Hepatocyte (in vitro differentiated cells): ENCODE measurements around the gene TPX2. TPM values are rescaled to one million over a fixed set of nuclear protein-coding genes. Genes with fewer than 3 reads are reported as not detected.
A peak's percentile ranks its signal among the peaks of the same experiment; 100 is the strongest.

ENCODE experiments used
- DNase-seq: peaks from one replicate; pipeline ENCODE4 v3.0.0-alpha.2; 2016; ENCODE audit warnings: low spot score
- H2AFZ ChIP-seq: fragments of 200-600 bp; sonication (generic); 2 replicates; pipeline ENCODE4 v1.6.0; 2016; ENCODE audit warnings: antibody characterized with exemption, mild to moderate bottlenecking
- H3K27ac ChIP-seq: fragments of 200-600 bp; sonication (generic); 2 replicates; pipeline ENCODE4 v1.5.1; 2016; ENCODE audit warnings: mild to moderate bottlenecking
- H3K27me3 ChIP-seq: fragments of 200-600 bp; sonication (generic); 2 replicates; pipeline ENCODE4 v1.6.1; 2016
- H3K36me3 ChIP-seq: fragments of 200-600 bp; sonication (generic); replicated peaks from 2 replicates; pipeline ENCODE4 v1.5.1; 2016; ENCODE audit warnings: low read depth; ENCODE audit not compliant: insufficient read depth
- H3K4me1 ChIP-seq: fragments of 200-600 bp; sonication (generic); 2 replicates; pipeline ENCODE4 v1.5.1; 2016; ENCODE audit warnings: mild to moderate bottlenecking, moderate library complexity; ENCODE audit not compliant: insufficient read depth
- H3K4me2 ChIP-seq: fragments of 200-600 bp; sonication (generic); 2 replicates; pipeline ENCODE4 v1.6.0; 2016
- H3K4me3 ChIP-seq: fragments of 200-600 bp; sonication (generic); 2 replicates; pipeline ENCODE4 v1.5.1; 2016; ENCODE audit warnings: mild to moderate bottlenecking
- H3K79me2 ChIP-seq: fragments of 200-600 bp; sonication (generic); 2 replicates; pipeline ENCODE4 v1.6.0; 2017; ENCODE audit warnings: mild to moderate bottlenecking
- H3K9me2 ChIP-seq: fragments of 200-600 bp; sonication (generic); replicated peaks from 2 replicates; pipeline ENCODE4 v1.6.0; 2017; ENCODE audit warnings: mild to moderate bottlenecking; ENCODE audit not compliant: insufficient read depth
- H3K9me3 ChIP-seq: fragments of 200-600 bp; sonication (generic); 2 replicates; pipeline ENCODE4 v1.5.1; 2016; ENCODE audit warnings: low read depth, mild to moderate bottlenecking
- H4K20me1 ChIP-seq: fragments of 200-600 bp; sonication (generic); 2 replicates; pipeline ENCODE4 v1.6.0; 2016; ENCODE audit warnings: mild to moderate bottlenecking; ENCODE audit not compliant: insufficient read depth, poor library complexity, severe bottlenecking
- CTCF ChIP-seq: fragments of 200-600 bp; sonication (generic); IDR thresholded peaks from 2 replicates; pipeline ENCODE4 v1.5.1; 2016; ENCODE audit warnings: antibody characterized with exemption, mild to moderate bottlenecking; ENCODE audit not compliant: poor library complexity
- EZH2 ChIP-seq: fragments of 200-600 bp; sonication (generic); IDR thresholded peaks from 2 replicates; pipeline ENCODE4 v1.6.1; 2016; ENCODE audit warnings: antibody characterized with exemption, mild to moderate bottlenecking, borderline replicate concordance
- EZH2phosphoT487 ChIP-seq: fragments of 200-600 bp; sonication (generic); IDR thresholded peaks from one replicate; pipeline ENCODE4 v1.6.1; 2018; ENCODE audit warnings: antibody characterized with exemption, mild to moderate bottlenecking, low read depth, moderate library complexity; ENCODE audit not compliant: unreplicated experiment, severe bottlenecking
- WGBS: methylation state at CpG from one replicate; pipeline ENCODE4 v1.1.6; 2016; ENCODE audit warnings: low lambda C conversion rate; ENCODE audit errors: missing lambda C conversion rate; 5-methylcytosine and 5-hydroxymethylcytosine counted together
- polyA plus RNA-seq: library from polyadenylated mRNA; unstranded; fragments of >200 nt; fragmentation: Nextera tagmentation; extraction: Ambion mirVana; gene quantifications from 2 replicates; pipeline ENCODE4 v1.2.1, GENCODE V29; 2016
- total RNA-seq: library from RNA; depleted of rRNA; stranded (reverse); fragments of >200 nt; gene quantifications from 2 replicates; pipeline ENCODE4 v1.2.3, GENCODE V29; 2014

TPX2 gene
- total and polyA plus RNA-seq, 2 experiments from 2014 or later, result 16.3 to 23.9 TPM

- no peaks in the 10 kb centered on the region for H3K27me3 ChIP-seq
- no peaks in the 10 kb centered on the region for H3K9me3 ChIP-seq
- peaks cover 96% of the 10 kb centered on the region for H3K79me2 ChIP-seq
- DNase-seq, result peak; percentile 60
- H2AFZ ChIP-seq, result no peak overlapping the region
- peaks cover under 1% of the 10 kb centered on the region for H3K36me3 ChIP-seq
- H3K9me2 ChIP-seq, result no peaks in the 10 kb centered on the region
- H3K4me3 ChIP-seq, result no peak overlapping the region
- peak overlapping the region; percentile 62 for H3K4me2 ChIP-seq
- TF ChIP-seq EZH2, result no peak
- no peak for TF ChIP-seq EZH2phosphoT487
- no peak for TF ChIP-seq CTCF
- peaks cover 57% of the 10 kb centered on the region for H3K4me1 ChIP-seq
- H3K27ac ChIP-seq, result peak overlapping the region; percentile 91
- H4K20me1 ChIP-seq, result no peaks in the 10 kb centered on the region
- WGBS, result 60% methylated on average over 5 of the region's 5 CpGs
Measured at GRCh38 chr20:31712112-31712553, 27.0 kb upstream of the TPX2 start.

GRCh38 chr20:31712564-31713311 lies 26.4 kb upstream of the TPX2 start:
- Histone ChIP-seq H3K4me2 (peak overlapping the region; percentile 62), H3K4me1 (peaks cover 62% of the 10 kb centered on the region), H3K79me2 (peaks cover 96% of the 10 kb centered on the region), H3K9me3 (no peaks in the 10 kb centered on the region), H2AFZ (no peak overlapping the region), H3K36me3 (no peaks in the 10 kb centered on the region), H3K27ac (peak overlapping the region; percentile 91), H3K27me3 (no peaks in the 10 kb centered on the region), H4K20me1 (no peaks in the 10 kb centered on the region), H3K9me2 (no peaks in the 10 kb centered on the region), H3K4me3 (no peak overlapping the region)
- TF ChIP-seq EZH2, result no peak
- no peak for TF ChIP-seq CTCF
- TF ChIP-seq EZH2phosphoT487, result no peak
- DNase-seq, result peak; percentile 75
- 31% methylated on average over 8 of the region's 8 CpGs for WGBS

- H3K4me3 ChIP-seq, result no peak overlapping the region
- H4K20me1 ChIP-seq, result no peaks in the 10 kb centered on the region
- WGBS, result 62% methylated on average over 9 of the region's 9 CpGs
- peak overlapping the region; percentile 91 for H3K27ac ChIP-seq
- H3K4me1 ChIP-seq, result peaks cover 62% of the 10 kb centered on the region
- peaks cover 97% of the 10 kb centered on the region for H3K79me2 ChIP-seq
- no peaks in the 10 kb centered on the region for H3K36me3 ChIP-seq
- no peaks in the 10 kb centered on the region for H3K27me3 ChIP-seq
- H3K4me2 ChIP-seq, result peak overlapping the region; percentile 62
- no peak for TF ChIP-seq EZH2phosphoT487
- TF ChIP-seq EZH2, result no peak
- TF ChIP-seq CTCF, result no peak
- no peak overlapping the region for H2AFZ ChIP-seq
- DNase-seq, result peak; percentile 45
- no peaks in the 10 kb centered on the region for H3K9me3 ChIP-seq
- H3K9me2 ChIP-seq, result no peaks in the 10 kb centered on the region
Measured at GRCh38 chr20:31713312-31714273, 25.5 kb upstream of the TPX2 start.
